Measurements from ENCODE around the gene ANKRD28. TPM values are rescaled to one million over a fixed set of nuclear protein-coding genes. Genes with fewer than 3 reads are reported as not detected.

Gene ANKRD28
- total RNA-seq, 1 experiment from 2014 or later: 53.0 TPM

GRCh38 chr3:15823092-15823491 is 25.3 kb upstream of the ANKRD28 start:
- H3K36me3 ChIP-seq (ENCODE audit: low read depth, low read length): no peaks in the 10 kb centered on the region
- no peaks in the 10 kb centered on the region for H3F3A ChIP-seq (ENCODE audit: low read length, unreplicated experiment)
- H3K27ac ChIP-seq (ENCODE audit: low read length): no peak overlapping the region
- H3K4me2 ChIP-seq (ENCODE audit: low read length): no peak overlapping the region
- no peak overlapping the region for H2AFZ ChIP-seq (ENCODE audit: low read length)
- no peak overlapping the region for H3K9ac ChIP-seq (ENCODE audit: low read length)
- ChIA-PET POLR2A (ENCODE audit: unreplicated experiment) (no interaction called here), CTCF (no interaction called here)
- peaks cover 96% of the 10 kb centered on the region for H3K79me2 ChIP-seq (ENCODE audit: low read length)
- H3K4me3 ChIP-seq (ENCODE audit: low read length): no peak overlapping the region
- no peaks in the 10 kb centered on the region for H3K9me2 ChIP-seq (replicated peaks; ENCODE audit: low read length)
- no peaks in the 10 kb centered on the region for H3K4me1 ChIP-seq (ENCODE audit: insufficient read depth, low read length)
- no TSS peak for BruUV-seq (replicated peaks)
- H3K9me3 ChIP-seq (ENCODE audit: low read length): no peaks in the 10 kb centered on the region
- no peak for ATAC-seq
- 0 out of 2 replicates have a peak, but pooled peaks cover 6% of the 10 kb centered on the region for H4K20me1 ChIP-seq (ENCODE audit: low read length)
- no peak for TF ChIP-seq EZH2phosphoT487 (IDR thresholded peaks at IDR 0.05; ENCODE audit: borderline replicate concordance, low read length)
- no peak for TF ChIP-seq EZH2 (IDR thresholded peaks at IDR 0.05; ENCODE audit: low read length, unreplicated experiment)
- TF ChIP-seq, protein P1, sequence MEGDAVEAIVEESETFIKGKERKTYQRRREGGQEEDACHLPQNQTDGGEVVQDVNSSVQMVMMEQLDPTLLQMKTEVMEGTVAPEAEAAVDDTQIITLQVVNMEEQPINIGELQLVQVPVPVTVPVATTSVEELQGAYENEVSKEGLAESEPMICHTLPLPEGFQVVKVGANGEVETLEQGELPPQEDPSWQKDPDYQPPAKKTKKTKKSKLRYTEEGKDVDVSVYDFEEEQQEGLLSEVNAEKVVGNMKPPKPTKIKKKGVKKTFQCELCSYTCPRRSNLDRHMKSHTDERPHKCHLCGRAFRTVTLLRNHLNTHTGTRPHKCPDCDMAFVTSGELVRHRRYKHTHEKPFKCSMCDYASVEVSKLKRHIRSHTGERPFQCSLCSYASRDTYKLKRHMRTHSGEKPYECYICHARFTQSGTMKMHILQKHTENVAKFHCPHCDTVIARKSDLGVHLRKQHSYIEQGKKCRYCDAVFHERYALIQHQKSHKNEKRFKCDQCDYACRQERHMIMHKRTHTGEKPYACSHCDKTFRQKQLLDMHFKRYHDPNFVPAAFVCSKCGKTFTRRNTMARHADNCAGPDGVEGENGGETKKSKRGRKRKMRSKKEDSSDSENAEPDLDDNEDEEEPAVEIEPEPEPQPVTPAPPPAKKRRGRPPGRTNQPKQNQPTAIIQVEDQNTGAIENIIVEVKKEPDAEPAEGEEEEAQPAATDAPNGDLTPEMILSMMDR (conservative IDR thresholded peaks at IDR 0.05; ENCODE audit: low read depth, low read length): no peak
- H3K27me3 ChIP-seq (ENCODE audit: low read length): no peaks in the 10 kb centered on the region
- no peak for DNase-seq
- intact Hi-C loops (cut with micrococcal nuclease): no loop called here

GRCh38 chr3:15822281-15822680 is 24.5 kb upstream of the ANKRD28 start:
- POLR2A ChIA-PET (ENCODE audit: unreplicated experiment): no interaction called here
- Histone ChIP-seq H3K9me2 (replicated peaks; ENCODE audit: low read length) (no peaks in the 10 kb centered on the region), H2AFZ (ENCODE audit: low read length) (no peak overlapping the region), H4K20me1 (ENCODE audit: low read length) (0 out of 2 replicates have a peak, but pooled peaks cover 6% of the 10 kb centered on the region), H3K27ac (ENCODE audit: low read length) (no peak overlapping the region), H3F3A (ENCODE audit: low read length, unreplicated experiment) (no peaks in the 10 kb centered on the region), H3K9me3 (ENCODE audit: low read length) (no peaks in the 10 kb centered on the region), H3K4me3 (ENCODE audit: low read length) (no peak overlapping the region), H3K79me2 (ENCODE audit: low read length) (peaks cover 95% of the 10 kb centered on the region), H3K4me2 (ENCODE audit: low read length) (no peak overlapping the region), H3K9ac (ENCODE audit: low read length) (no peak overlapping the region), H3K4me1 (ENCODE audit: insufficient read depth, low read length) (peaks cover under 1% of the 10 kb centered on the region), H3K36me3 (ENCODE audit: low read depth, low read length) (no peaks in the 10 kb centered on the region), H3K27me3 (ENCODE audit: low read length) (no peaks in the 10 kb centered on the region)
- TF ChIP-seq EZH2phosphoT487 (IDR thresholded peaks at IDR 0.05; ENCODE audit: borderline replicate concordance, low read length): no peak
- TF ChIP-seq, protein P1 (conservative IDR thresholded peaks at IDR 0.05; ENCODE audit: low read depth, low read length): no peak
- no peak for TF ChIP-seq EZH2 (IDR thresholded peaks at IDR 0.05; ENCODE audit: low read length, unreplicated experiment)
- intact Hi-C loops (cut with micrococcal nuclease): no loop called here
- ATAC-seq (no peak), DNase-seq (no peak)
- BruUV-seq (replicated peaks): no TSS peak
- CTCF ChIA-PET: interaction anchor here (0.5 kb wide), 1 partner anchor 227 kb away, joined by 3 read pairs; no protein-coding TSS in a partner anchor

DNA sequence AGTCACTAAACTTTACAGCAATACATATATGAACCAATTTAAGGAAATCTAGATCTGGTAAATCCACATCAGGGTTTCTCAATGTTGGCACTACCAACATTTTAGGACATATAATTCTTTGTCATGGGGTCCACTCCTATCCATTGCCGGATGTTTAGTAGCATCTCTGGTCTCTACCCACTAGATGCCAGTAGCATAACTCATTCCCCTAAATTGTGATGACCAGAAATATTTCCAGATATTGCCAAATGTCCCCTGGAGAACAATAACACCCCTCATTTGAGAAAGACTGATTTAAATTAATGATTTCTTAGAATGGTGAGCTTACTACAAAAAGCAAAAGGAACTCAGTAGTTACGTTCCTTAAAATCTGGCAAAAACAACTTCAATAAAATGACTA is 23.1 kb upstream of the ANKRD28 start:
- Histone ChIP-seq H2AFZ (ENCODE audit: low read length) (no peak overlapping the region), H3K36me3 (ENCODE audit: low read depth, low read length) (no peaks in the 10 kb centered on the region), H3K79me2 (ENCODE audit: low read length) (peaks cover 94% of the 10 kb centered on the region), H3F3A (ENCODE audit: low read length, unreplicated experiment) (no peaks in the 10 kb centered on the region), H4K20me1 (ENCODE audit: low read length) (0 out of 2 replicates have a peak, but pooled peaks cover 6% of the 10 kb centered on the region), H3K9ac (ENCODE audit: low read length) (no peak overlapping the region), H3K9me2 (replicated peaks; ENCODE audit: low read length) (no peaks in the 10 kb centered on the region), H3K4me2 (ENCODE audit: low read length) (no peak overlapping the region), H3K4me3 (ENCODE audit: low read length) (no peak overlapping the region), H3K27me3 (ENCODE audit: low read length) (no peaks in the 10 kb centered on the region), H3K4me1 (ENCODE audit: insufficient read depth, low read length) (peaks cover 14% of the 10 kb centered on the region), H3K27ac (ENCODE audit: low read length) (no peak overlapping the region), H3K9me3 (ENCODE audit: low read length) (no peaks in the 10 kb centered on the region)
- no TSS peak for BruUV-seq (replicated peaks)
- CTCF ChIA-PET: no interaction called here
- TF ChIP-seq EZH2 (IDR thresholded peaks at IDR 0.05; ENCODE audit: low read length, unreplicated experiment) (no peak), EZH2phosphoT487 (IDR thresholded peaks at IDR 0.05; ENCODE audit: borderline replicate concordance, low read length) (no peak)
- TF ChIP-seq, protein P1 (conservative IDR thresholded peaks at IDR 0.05; ENCODE audit: low read depth, low read length): no peak
- DNase-seq (no peak), ATAC-seq (no peak)
- POLR2A ChIA-PET (ENCODE audit: unreplicated experiment): no interaction called here
- intact Hi-C loops (cut with micrococcal nuclease): no loop called here

All from PC-3 (cell line).